NCI-H774 (cell line): Measurements from ENCODE around the gene MTX1.
"Not testable (repeated sequence)": the region's sequence is repeated elsewhere in the genome, so short reads cannot be mapped to it uniquely, and the experiment has no call there.

Experiments
- DNase-seq: peaks from one replicate; lab custom pipeline; 2025; lab: John Stamatoyannopoulos, UW

MTX1 gene

DNA sequence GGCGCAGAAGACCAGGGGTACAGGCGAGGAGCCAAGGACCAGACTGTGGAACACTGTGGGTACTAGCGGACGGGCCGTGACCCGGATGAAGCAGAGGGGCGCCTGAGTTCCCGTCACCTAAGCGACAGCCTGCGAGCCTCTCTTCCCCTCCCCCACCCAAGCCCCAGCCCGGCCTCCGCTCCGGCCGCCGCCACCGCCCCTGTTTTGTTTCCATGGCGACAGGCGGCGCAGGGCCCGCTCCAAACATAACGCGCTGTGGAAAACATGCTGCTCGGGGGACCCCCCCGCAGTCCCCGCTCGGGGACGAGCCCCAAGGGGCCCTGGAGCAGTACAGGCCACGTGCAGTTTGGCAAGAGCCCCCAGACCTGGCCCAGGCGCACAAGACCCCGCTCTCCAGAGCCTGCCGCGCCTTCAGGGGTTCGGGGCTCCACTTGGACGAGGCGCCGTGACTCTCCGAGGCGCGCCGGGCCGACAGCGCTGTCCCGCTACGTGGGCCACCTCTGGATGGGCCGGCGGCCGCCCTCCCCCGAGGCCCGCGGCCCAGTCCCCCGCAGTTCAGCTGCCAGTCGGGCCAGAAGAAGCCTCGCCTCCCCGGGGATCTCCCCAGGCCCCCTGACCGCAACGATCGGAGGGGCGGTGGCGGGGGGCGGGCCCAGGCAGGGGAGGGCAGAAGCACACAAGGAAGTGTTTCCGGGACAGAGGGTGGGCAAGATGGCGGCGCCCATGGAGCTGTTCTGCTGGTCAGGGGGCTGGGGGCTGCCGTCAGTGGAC is at the start of gene MTX1:
MTX1 (plus strand) TSS at position 155 of the 771 bp plus-strand sequence; CDS start at position 265, 110 bp downstream.
- DNase-seq, result peak; percentile 74

DNA sequence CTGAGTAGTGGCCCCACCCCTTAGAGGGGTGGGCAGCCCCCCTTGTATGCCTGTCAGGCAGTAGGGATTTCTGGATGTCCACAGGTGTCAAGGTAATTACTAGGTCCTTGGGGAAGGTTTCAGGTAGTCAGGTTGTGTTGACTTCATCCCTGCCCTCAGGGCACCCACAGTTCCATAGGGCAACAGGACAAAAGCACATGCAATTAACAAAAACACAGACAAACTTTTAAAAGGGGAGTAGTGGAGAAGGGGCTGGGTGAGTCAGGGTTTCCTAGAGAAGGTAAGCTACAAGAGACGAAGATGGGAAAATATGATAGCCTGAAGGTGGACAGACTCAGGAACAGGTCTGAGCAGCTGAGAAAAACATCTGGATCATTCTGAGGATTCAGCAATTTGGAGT is 49.5 kb upstream of the MTX1 start:
- no peak for DNase-seq

- DNase-seq, result no peak
Observed at GRCh38 chr1:155160128-155160527, 48.4 kb upstream of the MTX1 start.

GRCh38 chr1:155162631-155163030 is 45.9 kb upstream of the MTX1 start:
- DNase-seq, result not testable (repeated sequence)

DNA sequence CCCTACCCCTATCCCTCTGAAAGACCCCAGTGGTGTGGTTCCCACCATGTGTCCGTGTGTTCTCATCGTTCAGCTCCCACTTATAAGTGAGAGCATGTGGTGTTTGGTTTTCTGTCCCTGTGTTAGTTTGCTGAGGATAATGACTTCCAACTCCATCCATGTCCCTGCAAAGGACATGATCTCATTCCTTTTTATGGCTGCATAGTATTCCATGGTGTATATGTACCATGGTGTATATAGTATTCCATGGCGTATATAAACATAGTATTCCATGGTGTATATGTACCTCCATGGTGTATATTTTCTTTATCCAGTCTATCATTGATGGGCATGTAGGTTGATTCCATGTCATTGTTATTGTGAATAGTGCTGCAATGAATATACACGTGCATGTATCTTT is 44.7 kb upstream of the MTX1 start:
- not testable (repeated sequence) for DNase-seq

DNA sequence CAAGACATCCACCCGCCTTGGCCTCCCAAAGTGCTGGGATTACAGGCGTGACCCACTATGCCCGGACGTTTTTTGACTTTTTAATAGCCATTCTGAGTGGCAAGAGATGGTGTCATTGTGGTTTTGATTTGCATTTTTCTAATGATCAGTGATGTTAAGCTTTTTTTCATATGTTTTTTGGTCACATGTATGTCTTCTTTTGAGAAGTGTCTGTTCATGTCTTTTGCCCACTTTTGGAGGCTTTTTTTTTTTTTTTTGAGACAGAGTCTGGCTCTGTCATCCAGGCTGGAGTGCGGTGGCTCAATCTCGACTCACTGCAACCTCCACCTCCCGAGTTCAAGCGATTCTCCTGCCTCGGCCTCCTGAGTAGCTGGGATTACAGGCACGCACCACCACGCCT is 43.9 kb upstream of the MTX1 start:
- DNase-seq, result not testable (repeated sequence)

GRCh38 chr1:155166051-155166470 is 42.4 kb upstream of the MTX1 start:
- no peak for DNase-seq

- no peak for DNase-seq
Observed at GRCh38 chr1:155166471-155167165, 41.9 kb upstream of the MTX1 start.

DNA sequence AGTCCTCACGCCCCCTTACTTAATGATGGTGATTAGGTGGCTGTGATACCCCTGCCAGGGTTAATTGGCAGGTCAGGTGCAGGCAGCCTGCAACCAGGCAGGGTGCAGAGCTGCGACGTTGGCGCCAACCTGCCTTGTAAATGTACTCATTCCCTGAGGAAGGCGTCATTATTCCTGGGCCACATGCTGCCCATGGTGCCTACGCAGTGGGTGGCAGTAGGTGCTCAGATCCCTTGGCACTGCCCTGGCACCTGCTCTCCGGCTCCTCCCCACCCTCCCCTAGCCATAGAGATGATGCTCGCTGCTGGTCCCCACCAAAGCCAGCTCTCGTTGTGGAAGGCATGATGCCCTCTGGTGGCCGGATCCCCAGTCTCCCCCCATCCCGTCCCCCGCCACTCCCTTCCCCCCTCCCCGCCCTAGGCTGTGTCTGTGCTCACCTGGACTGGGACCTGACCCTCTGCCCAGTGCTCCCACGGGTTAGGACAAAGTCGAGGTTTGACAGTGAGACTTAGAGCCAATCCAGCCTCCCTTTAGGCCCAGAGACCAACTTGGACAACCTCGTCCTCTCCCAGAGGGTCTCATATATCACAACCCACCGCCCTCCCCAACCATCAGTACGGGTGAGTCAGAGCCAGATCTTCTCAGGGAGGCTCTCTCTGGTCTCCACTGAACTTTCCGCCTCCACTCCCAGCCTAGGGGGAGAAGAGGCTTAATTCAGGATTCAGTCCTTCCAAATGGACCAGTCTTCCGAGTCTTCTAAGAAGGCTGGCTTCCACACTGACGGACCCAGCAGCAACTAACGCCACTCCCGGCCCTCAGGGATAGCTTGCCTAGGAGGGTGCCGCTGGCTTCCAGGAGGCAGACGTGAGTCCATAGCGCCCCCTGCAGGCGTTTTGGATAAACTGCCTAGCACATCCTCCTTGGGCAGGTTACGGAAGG is 41.1 kb upstream of the MTX1 start:
- peak; percentile 84 for DNase-seq

DNA sequence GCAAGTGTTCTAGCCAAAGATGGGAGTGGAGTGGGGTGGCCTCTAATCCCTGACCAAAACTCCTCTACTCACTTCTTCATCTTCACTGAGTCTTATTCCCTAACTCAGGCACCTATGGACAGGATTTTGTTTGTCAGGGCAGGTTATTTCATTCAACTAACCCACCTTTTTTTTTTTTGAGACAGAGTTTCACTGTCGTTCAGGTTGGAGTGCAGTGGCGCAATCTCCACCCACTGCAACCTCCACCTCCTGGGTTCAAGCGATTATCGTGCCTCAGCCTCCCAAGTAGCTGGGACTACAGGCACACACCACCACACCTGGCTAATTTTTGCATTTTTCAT is 40.4 kb upstream of the MTX1 start:
- DNase-seq, result not testable (repeated sequence)

GRCh38 chr1:155168456-155169210 is 39.9 kb upstream of the MTX1 start:
- DNase-seq, result no peak

DNA sequence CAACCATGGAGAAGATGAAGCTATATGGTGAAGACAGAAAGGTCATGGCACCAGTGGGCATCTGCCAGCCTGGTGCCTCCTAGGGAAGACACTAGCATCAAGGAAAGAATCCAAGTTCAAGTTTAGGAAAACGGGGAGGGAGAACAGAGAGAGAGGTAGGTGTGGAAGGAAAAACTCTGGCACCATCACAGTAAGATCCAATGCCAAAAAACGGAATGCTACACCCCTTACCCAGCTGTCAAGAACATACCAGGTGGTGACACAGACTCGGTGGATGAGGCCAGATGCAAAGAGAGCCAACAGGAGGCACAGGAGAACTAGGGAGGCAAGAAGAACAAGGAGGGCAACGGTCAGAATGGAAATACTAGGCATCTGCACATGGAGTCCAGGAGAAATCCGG is 39.0 kb upstream of the MTX1 start:
- DNase-seq, result no peak

GRCh38 chr1:155170101-155170785 is 38.3 kb upstream of the MTX1 start:
- DNase-seq, result no peak

- DNase-seq, result no peak
Observed at GRCh38 chr1:155170806-155171205, 37.7 kb upstream of the MTX1 start.

GRCh38 chr1:155171836-155172731 is 36.4 kb upstream of the MTX1 start:
- no peak for DNase-seq

DNA sequence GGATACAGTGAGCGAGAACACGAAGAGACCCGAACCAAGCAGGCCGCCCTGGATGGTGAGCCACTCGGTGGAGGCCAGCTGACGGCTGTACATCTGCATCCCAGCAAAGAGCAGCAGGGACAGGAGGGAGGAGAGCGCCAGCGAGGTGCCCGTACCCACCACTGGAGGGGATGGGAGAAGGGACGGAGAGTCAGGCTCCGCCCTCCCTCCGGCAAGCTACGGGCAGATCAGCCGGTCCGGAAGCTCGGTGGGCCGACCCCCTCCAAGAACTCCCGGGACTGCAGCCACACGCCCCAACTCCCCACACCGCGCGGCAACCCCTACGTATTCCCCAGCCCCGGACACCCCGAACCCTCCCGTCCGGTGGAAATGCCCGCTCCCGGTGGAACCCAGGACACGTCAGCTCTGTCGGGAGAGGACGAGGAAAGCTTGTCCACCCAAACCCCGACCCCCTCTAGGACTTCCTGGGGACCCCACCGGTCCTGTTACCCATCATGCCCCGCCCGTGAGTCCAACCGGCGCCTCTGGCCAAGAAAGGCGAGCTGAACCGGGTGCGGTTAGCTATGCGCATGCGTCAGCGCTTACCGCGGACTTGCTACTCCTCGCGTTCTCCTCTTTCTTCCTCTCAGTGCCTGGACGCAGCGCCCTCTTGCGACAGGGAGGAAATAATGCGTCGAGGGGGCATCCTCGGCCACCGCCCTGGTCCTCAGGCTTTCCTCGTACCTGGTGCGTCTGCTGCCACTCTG is 35.6 kb upstream of the MTX1 start, which contains the start of gene KRTCAP2:
KRTCAP2 (minus strand) TSS at position 573 of the 746 bp plus-strand sequence; CDS start at position 493, 80 bp downstream.
- peak; percentile 97 for DNase-seq

GRCh38 chr1:155173478-155174323 is 34.8 kb upstream of the MTX1 start, which contains the start of gene TRIM46:
Gene TRIM46, plus strand, starts transcription at chr1:155173849. Its CDS starts 118 bp downstream, at chr1:155173967.
- peak; percentile 67 for DNase-seq
